ENCODE results near the gene PLS1.

GRCh38 chr3:142595581-142595950, 627 bp upstream of the PLS1 start:
- TF ChIP-seq CTCF (conservative IDR thresholded peaks at IDR 0.05; ENCODE audit: low read depth, low read length) (no peak), EZH2phosphoT487 (IDR thresholded peaks at IDR 0.05; ENCODE audit: borderline replicate concordance, low read length) (no peak), EZH2 (IDR thresholded peaks at IDR 0.05; ENCODE audit: low read length, unreplicated experiment) (no peak)
